IPS DF 4.7 (cell line): Measurements from ENCODE around the gene SLC12A7.

Experiments
- DNase-seq: peaks from one replicate; pipeline ENCODE4 v3.0.0-alpha.2; 2013; ENCODE audit warnings: low spot score; ENCODE audit errors: extremely low read depth

The SLC12A7 gene

DNA sequence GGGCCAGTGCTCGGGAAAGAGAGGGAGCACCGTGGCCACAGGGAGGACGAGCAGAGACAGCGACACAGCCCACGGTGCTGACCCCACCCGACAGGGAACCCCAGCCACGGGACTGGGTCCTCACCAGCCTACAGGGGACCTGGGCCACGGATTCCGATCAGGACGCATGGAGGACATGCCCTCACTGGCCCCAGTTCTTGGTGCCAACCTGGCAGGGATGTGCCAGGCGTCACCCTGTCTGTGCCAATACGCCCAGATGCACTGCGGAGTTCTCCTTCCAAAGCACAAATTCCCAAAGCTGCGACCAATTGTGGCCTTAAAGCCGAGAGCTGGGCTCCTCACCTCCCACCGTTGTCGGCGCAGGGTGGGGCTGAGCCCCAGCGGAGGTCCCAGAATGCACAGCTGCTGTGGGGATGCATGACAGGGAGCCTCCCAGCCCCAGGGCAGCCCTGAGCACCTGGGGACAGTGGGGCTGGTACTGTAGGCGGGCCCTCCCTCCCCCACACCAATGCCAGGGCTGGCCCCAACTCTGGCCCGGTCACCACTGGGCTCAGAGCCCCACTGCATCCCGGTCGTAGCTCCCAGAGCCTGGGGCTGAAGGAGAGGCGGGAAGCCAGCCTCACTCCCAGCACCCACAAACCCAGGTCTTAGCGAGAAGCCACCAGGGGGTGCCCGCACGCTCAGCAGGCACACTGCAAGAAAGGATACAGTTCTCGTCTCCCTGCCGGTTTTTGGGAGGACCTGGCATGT is 59.0 kb downstream of the SLC12A7 start:
- DNase-seq, result no peak

GRCh38 chr5:1052076-1052475 is 59.8 kb downstream of the SLC12A7 start:
- DNase-seq, result no peak

- DNase-seq, result no peak
Measured at GRCh38 chr5:1051366-1051720, 60.5 kb downstream of the SLC12A7 start.

- DNase-seq, result no peak
Measured at GRCh38 chr5:1050423-1051365, 61.2 kb downstream of the SLC12A7 start.

DNA sequence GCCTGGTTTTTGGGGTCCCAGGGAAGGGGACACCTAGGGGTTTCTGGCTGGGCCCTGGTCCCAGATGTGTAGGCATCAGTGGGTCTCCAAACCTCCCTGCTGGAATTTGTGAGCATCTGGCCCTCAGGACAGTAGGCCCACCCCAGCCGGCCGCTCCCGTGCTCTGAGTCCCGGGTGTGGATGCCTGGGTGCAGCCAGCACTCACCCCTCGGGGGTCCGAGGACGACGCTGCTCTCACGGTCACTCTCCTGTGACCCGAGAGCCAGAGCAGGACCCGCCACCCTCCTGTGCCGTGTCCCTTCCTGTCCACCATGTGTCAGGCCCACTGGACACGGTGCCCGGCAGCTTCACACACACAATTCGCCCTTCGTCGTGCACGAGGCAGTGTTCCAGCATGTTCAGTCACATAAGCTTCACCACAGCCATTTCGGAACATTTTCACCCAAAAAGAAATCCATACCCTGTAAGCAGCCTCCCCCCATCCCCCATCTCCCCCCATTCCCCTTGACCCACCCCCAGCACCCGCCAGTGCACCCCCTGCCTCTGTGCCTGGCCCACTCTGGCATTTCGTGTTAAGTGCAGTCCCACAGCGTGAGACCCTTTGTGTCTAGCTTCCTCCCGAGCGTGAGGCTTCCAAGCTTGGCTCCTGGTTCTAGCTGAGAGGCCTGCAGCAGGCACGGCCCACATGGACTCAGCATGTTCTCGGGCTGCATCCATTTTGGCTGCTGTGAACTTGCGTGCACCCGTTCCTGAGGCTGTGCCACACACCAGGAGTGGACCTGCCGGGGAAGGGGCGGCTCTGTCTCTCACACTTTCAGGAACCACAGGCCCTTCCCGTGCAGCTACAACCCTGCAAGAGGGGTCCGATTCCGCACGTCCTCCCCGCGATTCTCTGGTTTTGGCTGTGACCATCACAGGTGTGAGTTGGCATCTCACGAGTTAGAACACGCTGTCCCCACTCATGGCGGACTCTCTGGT is 62.7 kb downstream of the SLC12A7 start:
- DNase-seq, result no peak

DNA sequence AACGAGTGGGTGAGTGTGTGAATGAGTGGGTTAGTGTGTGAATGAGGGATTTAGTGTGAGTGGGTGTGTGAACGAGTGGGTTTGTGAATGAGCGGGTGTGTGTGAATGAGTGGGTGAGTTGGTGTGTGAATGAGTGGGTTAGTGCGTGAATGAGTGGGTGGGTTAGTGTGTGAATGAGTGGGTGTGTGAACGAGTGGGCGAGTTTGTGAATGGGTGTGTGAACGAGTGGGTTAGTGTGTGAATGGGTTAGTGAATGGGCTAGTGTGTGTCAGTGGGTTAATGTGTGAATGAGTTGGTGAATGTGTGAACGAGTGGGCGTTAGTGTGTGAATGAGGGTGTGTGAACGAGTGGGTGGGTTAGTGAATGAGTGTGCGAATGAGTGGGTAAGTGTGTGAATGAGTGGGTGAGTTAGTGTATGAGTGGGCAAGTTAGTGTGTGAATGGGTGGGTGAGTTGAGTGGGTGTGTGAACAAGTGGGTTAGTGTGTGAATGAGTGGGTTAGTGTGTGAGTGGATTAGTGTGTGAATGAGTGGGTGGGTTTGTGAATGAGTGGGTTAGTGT is 63.6 kb downstream of the SLC12A7 start:
- no peak for DNase-seq

DNA sequence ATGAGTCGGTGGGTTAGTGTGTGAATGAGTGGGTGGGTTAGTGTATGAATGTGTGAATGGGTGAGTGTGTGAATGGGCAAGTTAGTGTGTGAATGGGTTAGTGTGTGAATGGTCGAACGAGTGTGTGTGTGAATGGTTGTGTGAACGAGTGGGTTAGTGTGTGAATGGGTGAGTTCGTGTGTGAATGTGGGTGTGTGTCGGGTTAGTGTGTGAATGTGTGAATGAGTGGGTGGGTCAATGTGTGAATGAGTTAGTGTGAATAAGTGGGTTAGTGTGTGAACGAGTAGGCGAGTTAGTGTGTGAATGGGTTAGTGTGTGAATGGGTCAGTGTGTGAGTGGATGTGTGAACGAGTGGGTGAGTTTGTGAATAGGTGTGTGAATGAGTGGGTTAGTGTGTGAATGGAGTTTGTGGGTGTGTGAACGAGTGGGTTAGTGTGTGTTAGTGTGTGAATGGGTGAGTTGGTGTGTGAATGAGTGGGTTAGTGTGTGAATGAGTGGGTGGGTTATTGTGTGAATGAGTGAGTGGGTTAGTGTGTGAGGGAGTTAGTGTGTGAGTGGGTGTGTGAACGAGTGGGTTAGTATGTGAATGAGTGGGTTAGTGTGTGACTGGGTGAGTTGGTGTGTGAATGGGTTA is 64.4 kb downstream of the SLC12A7 start:
- DNase-seq, result no peak

DNA sequence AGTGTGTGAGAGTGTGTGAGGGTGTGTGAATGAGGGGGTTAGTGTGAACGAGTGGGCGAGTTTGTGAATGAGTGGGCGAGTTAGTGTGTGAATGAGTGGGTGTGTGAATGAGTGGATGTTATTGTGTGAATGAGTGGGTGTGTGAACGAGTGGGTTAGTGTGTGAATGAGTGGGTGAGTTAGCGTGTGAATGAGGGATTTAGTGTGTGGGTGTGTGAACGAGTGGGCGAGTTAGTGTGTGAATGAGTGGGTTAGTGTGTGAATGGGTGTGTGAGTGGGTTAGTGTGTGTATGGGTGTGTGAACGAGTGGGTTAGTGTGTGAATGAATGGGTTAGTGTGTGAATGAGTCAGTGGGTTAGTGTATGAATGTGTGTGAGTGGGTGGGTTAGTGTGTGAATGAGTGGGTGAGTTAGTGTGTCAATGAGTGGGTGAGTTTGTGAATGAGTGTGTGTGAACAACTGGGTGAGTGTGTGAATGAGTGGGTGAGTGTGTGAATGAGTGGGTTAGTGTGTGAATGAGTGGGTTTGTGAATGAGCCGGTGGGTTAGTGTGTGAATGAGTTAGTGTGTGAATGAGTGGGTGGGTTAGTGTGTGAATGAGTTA is 65.8 kb downstream of the SLC12A7 start:
- no peak for DNase-seq

- DNase-seq, result no peak
Measured at GRCh38 chr5:1044117-1044516, 67.7 kb downstream of the SLC12A7 start.

DNA sequence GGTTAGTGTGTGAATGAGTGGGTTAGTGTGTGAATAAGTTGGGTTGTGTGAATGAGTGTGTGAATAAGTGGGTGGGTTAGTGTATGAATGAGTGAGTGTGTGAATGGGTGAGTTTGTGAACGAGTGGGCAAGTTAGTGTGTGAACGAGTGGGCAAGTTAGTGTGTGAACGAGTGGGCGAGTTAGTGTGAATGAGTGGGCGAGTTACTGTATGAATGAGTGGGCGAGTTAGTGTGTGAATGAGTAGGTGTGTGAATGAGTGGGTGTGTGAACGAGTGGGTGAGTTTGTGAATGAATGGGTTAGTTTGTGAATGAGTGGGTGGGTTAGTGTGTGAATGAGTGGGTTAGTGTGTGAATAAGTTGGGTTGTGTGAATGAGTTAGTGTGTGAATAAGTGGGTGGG is 68.5 kb downstream of the SLC12A7 start:
- no peak for DNase-seq

DNA sequence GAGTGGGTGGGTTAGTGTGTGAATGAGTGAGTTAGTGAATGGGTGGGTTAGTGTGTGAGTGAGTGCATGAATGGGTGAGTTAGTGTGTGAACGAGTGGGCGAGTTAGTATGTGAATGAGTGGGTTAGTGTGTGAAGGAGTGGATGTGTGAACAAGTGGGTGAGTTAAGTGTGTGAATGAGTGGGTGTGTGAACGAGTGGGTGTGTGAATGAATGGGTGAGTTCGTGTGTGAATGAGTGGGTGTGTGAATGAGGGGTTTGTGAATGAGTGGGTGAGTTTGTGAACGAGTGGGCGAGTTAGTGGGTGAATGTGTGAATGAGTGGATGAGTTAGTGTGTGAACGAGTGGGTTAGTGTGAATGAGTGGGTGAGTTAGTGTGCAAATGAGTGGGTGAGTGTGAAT is 69.2 kb downstream of the SLC12A7 start:
- DNase-seq, result no peak

DNA sequence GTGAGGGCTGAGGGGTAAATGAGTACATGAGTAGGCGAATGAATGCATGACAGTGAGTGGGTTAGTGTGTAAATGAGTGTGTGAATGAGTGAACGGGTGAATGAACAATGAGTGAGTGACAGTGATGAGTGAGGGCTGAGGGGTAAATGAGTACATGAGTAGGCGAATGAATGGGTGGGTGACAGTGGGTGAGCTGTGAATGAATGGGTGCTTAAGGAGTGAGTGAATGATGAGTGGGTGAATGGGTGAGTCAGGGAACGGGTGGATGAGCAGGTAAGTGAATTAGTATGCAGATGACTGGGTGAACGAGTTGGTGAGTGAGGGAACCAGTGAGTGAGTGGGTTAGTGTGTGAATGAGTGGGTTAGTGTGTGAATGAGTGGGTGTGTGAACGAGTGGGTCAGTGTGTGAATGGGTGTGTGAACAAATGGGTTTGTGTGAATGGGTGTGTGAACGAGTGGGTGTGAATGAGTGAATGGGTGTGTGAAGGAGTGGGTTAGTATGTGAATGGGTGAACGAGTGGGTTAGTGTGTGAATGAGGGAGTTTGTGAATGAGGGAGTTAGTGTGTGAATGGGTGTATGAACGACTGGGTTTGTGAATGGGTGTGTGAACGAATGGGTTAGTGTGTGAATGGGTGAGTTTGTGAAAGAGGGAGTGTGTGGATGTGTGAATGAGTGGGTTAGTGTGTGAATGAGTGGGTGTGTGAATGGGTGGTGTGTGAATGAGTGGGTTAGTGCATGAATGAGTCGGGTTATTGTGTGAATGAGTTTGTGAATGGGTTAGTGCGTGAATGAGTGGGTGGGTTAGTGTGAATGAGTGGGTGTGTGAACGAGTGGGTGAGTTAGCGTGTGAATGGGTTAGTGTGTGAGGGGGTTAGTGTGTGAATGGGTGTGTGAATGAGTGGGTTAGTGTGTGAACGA is 70.4 kb downstream of the SLC12A7 start:
- no peak for DNase-seq

DNA sequence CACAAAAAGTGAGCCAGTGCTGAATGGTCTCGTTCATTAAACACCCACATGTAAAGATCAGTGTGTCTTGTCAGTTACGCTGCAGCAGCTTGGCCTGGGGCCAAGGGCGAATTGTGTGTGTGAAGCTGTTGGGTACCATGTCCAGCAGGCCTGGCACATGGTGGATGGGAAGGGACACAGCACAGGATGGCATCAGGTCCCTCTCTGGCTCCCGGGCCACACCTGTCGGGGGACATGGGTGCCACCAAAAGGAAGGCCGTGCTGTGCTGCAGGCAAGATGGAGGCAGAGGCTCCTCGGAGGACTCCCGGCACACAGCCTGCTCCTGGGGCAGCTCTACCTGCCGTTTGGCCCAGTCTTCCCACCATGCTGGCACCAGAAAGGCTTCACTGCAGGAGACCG is 71.3 kb downstream of the SLC12A7 start:
- no peak for DNase-seq

- no peak for DNase-seq
Measured at GRCh38 chr5:1039706-1040260, 72.1 kb downstream of the SLC12A7 start.

GRCh38 chr5:1039210-1039548 is 72.7 kb downstream of the SLC12A7 start:
- DNase-seq, result no peak

- DNase-seq, result no peak
Measured at GRCh38 chr5:1038417-1039209, 73.2 kb downstream of the SLC12A7 start.

- DNase-seq, result no peak
Measured at GRCh38 chr5:1037671-1038416, 74.0 kb downstream of the SLC12A7 start.
